Tibial nerve (tissue), 4 donors: ENCODE measurements around the gene KCNQ1.

Experiments used
- CTCF ChIP-seq, 5 experiments: fragments of 200-600 bp in 3 of 5; fragments of 450-650 bp in 2 of 5; sonication (generic) in 3 of 5; IDR thresholded peaks; one replicate each; pipeline ENCODE4 v1.5.1; 2016 to 2019; ENCODE audit warnings: antibody characterized with exemption in 5 of 5, mild to moderate bottlenecking in 3 of 5, moderate library complexity in 2 of 5
- EP300 ChIP-seq, 2 donors: sonication (generic); formaldehyde crosslinking; IDR thresholded peaks; one replicate each; pipeline ENCODE4 v1.6.1; 2017; ENCODE audit warnings: antibody characterized with exemption in 2 of 2, mild to moderate bottlenecking in 1 of 2
- POLR2A ChIP-seq, 2 donors: fragments of 450-650 bp; IDR thresholded peaks; one replicate each; pipeline ENCODE4 v1.6.1; 2017; ENCODE audit warnings: antibody characterized with exemption in 2 of 2, mild to moderate bottlenecking in 2 of 2, moderate library complexity in 2 of 2

GRCh38 chr11:2533587-2534133 lies 88.9 kb downstream of the KCNQ1 start:
- TF ChIP-seq CTCF (IDR thresholded peaks at IDR 0.05) (no peak), POLR2A (IDR thresholded peaks at IDR 0.05) (no peak), EP300 (IDR thresholded peaks at IDR 0.05) (peak; percentile 24 to 39)
